Stimulated activated CD8-positive, alpha-beta memory T cell treated with anti-CD3 and anti-CD28 coated beads, Interleukin-2, amount 100 ng/mL, for 1 hour (primary cell): Measurements from ENCODE around the gene PCDHGA4.
"Not testable (repeated sequence)": the region's sequence is repeated elsewhere in the genome, so short reads cannot be mapped to it uniquely, and the experiment has no call there.

ENCODE experiments used
- DNase-seq, 2 donors: peaks; one replicate each; pipeline ENCODE4 v3.0.0-alpha.2; 2020; ENCODE audit warnings: low read depth in 2 of 2

Gene PCDHGA4

GRCh38 chr5:141354900-141355469, at the start of gene PCDHGA4:
TSS of gene PCDHGA4 (plus strand) at chr5:141355021. CDS start at chr5:141355108, 87 bp downstream.
- DNase-seq = no peak

- DNase-seq = no peak
Measured at GRCh38 chr5:141306630-141307029, 48.2 kb upstream of the PCDHGA4 start.

- DNase-seq = no peak
Measured at GRCh38 chr5:141313711-141314110, 41.1 kb upstream of the PCDHGA4 start.

GRCh38 chr5:141316963-141317362, 37.9 kb upstream of the PCDHGA4 start:
- DNase-seq = not testable (repeated sequence)

DNA sequence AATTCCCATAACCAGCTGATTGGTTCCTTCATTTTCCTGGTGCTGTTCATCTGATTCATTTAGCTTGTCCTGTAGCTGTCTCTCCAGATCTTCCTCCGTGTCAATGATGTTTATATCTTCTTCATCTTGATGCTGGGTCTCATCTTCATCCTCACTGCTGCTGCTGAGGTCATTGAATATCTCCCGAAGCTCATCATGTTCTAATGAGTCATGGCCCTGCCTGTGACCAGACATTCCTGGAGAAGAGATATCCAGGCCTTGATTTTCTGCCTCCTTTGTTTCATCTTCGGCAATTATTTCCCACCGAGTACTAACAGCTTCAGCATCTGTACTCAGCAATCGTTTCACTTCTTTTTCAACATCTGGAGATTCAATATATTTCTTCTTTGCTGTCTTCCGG, 35.6 kb upstream of the PCDHGA4 start:
- DNase-seq = no peak

GRCh38 chr5:141319699-141320098, 35.1 kb upstream of the PCDHGA4 start:
- DNase-seq = no peak

DNA sequence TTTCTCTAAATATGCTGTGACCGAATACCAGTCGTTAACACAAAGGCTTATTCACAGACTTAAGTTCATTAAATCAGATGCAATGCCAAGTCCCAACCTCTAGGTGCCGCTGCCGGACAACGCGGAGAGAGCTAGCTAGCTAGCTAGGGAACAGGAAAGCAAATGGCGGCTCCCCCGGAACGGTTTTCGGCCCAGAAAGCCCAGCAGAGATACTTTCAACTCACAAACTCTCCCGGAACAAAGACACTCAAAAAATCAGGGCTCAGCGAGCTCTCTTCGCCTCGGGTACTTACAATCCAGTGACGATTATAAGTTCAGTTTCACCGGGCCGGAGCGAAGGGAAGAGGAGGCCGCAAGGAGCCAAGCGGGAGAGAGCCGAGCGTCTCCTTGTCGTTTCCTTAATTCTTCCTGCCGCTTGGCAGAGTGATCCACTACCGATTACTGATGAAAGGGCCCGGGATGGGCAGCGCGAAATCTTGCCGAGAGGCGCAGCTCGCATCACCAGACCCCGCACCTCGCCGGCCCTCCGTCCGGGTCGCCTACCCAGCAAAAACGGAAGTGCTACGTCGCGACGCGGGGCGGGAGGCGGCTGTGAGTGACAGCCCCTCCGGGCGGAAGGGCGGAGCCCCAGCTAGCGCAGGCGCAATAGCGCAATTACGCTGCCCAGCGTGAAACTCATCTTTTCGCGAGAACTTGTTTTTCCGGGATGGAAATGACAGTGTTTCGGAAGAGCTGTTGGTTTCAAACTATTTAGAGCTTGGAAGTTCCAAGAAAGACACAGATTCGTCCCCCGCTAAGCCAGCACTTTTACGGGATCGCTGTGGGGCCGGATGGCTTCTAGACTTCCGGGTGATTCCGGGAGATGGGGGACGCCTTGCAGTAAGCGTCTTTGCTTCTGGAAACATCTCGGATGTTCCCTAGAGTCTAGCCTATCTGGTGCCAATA, 34.3 kb upstream of the PCDHGA4 start, which contains the start of gene TAF7:
Gene TAF7, minus strand, starts transcription at position 560 of the 945 bp plus-strand sequence. CDS start 740 bp downstream, outside the sequence.
- peak; percentile 85 to 90 for DNase-seq

DNA sequence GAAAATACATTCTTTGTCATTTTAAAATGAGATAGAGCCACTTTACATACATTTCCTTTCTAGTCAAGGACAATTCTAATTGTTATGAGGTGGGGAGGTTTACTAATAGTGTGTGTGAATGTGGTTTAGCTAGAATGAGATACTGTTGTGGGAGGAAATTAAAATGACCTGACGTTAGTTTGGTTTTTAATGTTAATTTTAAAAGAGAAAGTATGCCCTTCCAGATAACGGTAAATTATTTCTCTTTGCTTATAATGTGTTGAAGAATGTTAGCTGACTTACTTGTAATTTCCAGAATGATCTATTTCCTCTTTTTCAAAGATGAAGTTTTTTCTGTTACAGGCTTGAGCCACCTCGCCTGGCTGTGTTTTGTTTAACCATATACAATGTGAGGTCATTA, 32.6 kb upstream of the PCDHGA4 start:
- no peak for DNase-seq

DNA sequence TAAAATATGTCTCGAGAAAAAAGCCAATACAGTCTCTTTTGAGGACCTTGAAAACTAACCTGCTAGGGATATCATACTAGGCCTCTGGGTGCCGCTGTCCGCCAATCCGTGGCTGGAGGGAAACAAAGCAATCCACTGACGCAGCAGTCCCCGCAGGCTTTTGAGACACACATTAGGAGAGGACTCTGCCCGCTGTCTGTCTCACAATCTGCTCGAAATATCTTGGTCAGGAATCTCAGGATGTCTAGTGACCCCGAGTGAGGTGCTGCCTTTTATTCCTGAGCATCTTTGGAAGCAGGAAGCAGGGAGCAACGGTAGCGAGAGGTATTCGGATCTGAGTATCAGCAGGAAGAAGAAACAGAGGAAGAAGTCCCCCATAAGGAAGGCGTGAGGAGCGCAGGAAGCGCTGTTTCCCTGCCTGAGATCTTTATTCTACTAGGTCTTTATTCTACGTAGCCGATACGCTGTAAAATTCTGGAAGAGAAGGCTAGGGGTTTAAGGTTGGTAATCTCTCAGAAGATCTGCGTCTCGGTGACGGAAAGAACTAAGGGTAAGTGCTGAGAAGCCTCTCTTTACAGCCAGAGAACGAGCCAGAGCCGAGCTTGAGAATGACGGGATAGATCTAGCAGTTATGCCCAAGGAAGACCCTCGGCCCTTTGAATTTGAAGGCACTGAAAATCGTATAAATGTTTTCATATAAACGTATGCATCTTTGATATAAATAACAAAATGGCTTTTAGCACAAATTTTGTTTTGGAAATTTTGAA, 28.6 kb upstream of the PCDHGA4 start:
- DNase-seq = peak; percentile 31 to 43

GRCh38 chr5:141328231-141328630, 26.6 kb upstream of the PCDHGA4 start:
- DNase-seq = no peak

DNA sequence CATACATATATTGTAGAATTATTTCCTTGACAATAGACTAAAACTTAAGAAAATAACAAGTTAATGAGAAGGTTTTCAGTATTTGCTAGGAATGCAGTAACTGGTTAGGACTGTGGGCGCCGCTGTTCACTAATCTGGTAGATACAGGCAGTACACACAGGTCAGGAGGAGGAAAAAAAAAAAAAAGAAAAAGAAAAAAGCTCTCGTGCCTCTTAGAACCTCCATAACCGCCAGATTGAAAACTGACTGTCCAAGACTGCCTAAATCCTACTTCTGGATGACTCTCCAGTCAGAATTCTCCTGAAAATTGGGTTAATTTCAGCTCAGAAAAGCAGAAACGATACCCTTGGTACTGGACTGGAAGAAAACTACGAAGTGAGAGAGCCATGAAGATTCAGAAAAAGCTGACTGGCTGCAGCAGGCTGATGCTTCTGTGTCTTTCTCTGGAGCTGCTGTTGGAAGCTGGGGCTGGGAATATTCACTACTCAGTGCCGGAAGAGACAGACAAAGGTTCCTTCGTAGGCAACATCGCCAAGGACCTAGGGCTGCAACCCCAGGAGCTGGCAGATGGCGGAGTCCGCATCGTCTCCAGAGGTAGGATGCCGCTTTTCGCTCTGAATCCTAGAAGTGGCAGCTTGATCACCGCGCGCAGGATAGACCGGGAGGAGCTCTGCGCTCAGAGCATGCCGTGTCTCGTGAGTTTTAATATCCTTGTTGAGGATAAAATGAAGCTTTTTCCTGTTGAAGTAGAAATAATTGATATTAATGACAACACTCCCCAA, 24.3 kb upstream of the PCDHGA4 start, which contains the start of gene PCDHGA1:
Gene PCDHGA1, plus strand, starts transcription at position 216 of the 782 bp plus-strand sequence.
- no peak for DNase-seq

DNA sequence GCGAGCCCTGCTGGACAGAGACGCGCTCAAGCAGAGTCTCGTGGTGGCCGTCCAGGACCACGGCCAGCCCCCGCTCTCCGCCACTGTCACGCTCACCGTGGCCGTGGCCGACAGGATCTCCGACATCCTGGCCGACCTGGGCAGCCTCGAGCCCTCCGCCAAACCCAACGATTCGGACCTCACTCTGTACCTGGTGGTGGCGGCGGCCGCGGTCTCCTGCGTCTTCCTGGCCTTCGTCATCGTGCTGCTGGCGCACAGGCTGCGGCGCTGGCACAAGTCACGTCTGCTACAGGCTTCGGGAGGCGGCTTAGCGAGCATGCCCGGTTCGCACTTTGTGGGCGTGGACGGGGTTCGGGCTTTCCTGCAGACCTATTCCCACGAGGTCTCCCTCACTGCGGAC, 22.2 kb upstream of the PCDHGA4 start:
- DNase-seq = not testable (repeated sequence)

GRCh38 chr5:141338538-141339306, 16.1 kb upstream of the PCDHGA4 start, which contains the start of gene PCDHGA2:
TSS of gene PCDHGA2 (plus strand) at chr5:141338760.
- DNase-seq = no peak

DNA sequence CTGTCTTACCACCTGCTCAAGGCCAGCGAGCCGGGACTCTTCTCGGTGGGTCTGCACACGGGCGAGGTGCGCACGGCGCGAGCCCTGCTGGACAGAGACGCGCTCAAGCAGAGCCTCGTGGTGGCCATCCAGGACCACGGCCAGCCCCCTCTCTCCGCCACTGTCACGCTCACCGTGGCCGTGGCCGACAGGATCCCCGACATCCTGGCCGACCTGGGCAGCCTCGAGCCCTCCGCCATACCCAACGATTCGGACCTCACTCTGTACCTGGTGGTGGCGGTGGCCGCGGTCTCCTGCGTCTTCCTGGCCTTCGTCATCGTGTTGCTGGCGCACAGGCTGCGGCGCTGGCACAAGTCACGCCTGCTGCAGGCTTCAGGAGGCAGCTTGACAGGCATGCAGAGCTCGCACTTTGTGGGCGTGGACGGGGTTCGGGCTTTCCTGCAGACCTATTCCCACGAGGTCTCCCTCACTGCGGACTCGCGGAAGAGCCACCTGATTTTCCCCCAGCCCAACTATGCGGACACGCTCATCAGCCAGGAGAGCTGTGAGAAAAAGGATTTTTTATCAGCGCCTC, 14.0 kb upstream of the PCDHGA4 start:
- DNase-seq = not testable (repeated sequence)

GRCh38 chr5:141342773-141343172, 12.0 kb upstream of the PCDHGA4 start:
- no peak for DNase-seq

DNA sequence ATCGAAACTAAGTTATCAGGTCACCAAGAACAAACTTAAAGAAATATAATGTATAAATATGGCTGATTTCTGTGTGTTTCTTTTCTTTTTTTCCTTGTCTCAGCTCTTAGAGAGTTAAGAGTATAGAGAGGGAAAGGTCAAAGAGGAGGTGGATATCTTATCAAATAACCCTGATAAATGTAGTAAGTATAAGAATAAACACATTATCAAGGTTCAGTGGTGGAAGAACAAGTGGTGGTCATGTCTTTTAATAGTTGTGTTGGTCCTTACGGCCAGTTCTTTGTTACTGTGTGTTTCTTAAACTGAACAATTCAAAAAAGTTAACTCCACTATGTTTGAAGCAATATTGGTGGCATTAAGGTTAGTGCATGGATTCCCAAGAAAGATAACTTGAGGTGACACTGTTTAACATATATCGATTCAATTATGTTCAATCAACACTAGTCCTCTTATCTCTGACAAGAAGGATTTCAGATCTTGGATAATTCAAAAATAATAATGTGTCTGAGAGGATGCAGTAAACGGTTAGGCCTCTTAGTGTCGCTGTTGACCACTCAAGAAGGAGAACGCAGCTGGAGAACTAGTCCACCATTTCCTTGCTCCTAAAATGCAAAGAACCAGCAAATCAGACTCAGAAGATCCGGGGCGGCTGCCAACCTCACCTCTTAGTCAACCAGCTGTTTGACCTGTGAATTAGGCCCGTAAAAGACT, 11.4 kb upstream of the PCDHGA4 start, which contains the start of gene PCDHGA3:
Gene PCDHGA3, plus strand, starts transcription at position 588 of the 711 bp plus-strand sequence. CDS start 205 bp downstream, outside the sequence.
- no peak for DNase-seq

GRCh38 chr5:141343953-141344463, 10.8 kb upstream of the PCDHGA4 start:
- DNase-seq = no peak

GRCh38 chr5:141345327-141345726, 9.5 kb upstream of the PCDHGA4 start:
- no peak for DNase-seq

DNA sequence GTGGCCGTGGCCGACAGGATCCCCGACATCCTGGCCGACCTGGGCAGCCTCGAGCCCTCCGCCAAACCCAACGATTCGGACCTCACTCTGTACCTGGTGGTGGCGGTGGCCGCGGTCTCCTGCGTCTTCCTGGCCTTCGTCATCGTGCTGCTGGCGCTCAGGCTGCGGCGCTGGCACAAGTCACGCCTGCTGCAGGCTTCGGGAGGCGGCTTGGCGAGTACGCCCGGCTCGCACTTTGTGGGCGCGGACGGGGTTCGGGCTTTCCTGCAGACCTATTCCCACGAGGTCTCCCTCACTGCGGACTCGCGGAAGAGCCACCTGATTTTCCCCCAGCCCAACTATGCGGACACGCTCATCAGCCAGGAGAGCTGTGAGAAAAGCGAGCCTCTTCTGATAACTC, 8.8 kb upstream of the PCDHGA4 start:
- not testable (repeated sequence) for DNase-seq
